RWPE2 (cell line): ENCODE results near the gene COA7.
"Not testable (repeated sequence)": the region's sequence is repeated elsewhere in the genome, so short reads cannot be mapped to it uniquely, and the experiment has no call there.

Experiments
- ATAC-seq: fragments of 200-7000 bp; cut with Tn5 transposase; 3 replicates; pipeline ENCODE4 v1.9.1; 2021; ENCODE audit warnings: low read depth
- DNase-seq: peaks from one replicate; pipeline ENCODE4 v3.0.0-alpha.2; 2020; ENCODE audit warnings: low spot score
- H3K27ac ChIP-seq: fragments of 450-650 bp; 2 replicates; pipeline ENCODE4 v1.5.1; 2017; ENCODE audit warnings: mild to moderate bottlenecking; ENCODE audit not compliant: poor library complexity, severe bottlenecking
- H3K27me3 ChIP-seq: fragments of 250-450 bp; sonication (Bioruptor Pico); 2 replicates; pipeline ENCODE4 v1.5.1; 2021; ENCODE audit warnings: mild to moderate bottlenecking, moderate library complexity; ENCODE audit not compliant: insufficient read depth, poor library complexity, severe bottlenecking
- H3K36me3 ChIP-seq: fragments of 250-450 bp; sonication (Bioruptor Pico); 2 replicates; pipeline ENCODE4 v1.5.1; 2020; ENCODE audit warnings: low read depth, mild to moderate bottlenecking, moderate library complexity
- H3K4me1 ChIP-seq: fragments of 250-450 bp; sonication (Bioruptor Pico); 2 replicates; pipeline ENCODE4 v1.5.1; 2021; ENCODE audit warnings: mild to moderate bottlenecking, moderate library complexity; ENCODE audit not compliant: insufficient read depth, poor library complexity, severe bottlenecking
- H3K4me3 ChIP-seq: fragments of 250-450 bp; sonication (Bioruptor Pico); 2 replicates; pipeline ENCODE4 v1.5.1; 2021; ENCODE audit warnings: mild to moderate bottlenecking, moderate library complexity; ENCODE audit not compliant: severe bottlenecking
- H3K9me3 ChIP-seq: fragments of 250-450 bp; sonication (Bioruptor Pico); 2 replicates; pipeline ENCODE4 v1.5.1; 2021; ENCODE audit warnings: mild to moderate bottlenecking, moderate library complexity; ENCODE audit not compliant: severe bottlenecking
- CTCF ChIP-seq: fragments of 450-650 bp; IDR thresholded peaks from one replicate; pipeline ENCODE4 v1.5.1; 2017; ENCODE audit warnings: mild to moderate bottlenecking, moderate library complexity; ENCODE audit not compliant: poor library complexity, severe bottlenecking

COA7 gene

DNA sequence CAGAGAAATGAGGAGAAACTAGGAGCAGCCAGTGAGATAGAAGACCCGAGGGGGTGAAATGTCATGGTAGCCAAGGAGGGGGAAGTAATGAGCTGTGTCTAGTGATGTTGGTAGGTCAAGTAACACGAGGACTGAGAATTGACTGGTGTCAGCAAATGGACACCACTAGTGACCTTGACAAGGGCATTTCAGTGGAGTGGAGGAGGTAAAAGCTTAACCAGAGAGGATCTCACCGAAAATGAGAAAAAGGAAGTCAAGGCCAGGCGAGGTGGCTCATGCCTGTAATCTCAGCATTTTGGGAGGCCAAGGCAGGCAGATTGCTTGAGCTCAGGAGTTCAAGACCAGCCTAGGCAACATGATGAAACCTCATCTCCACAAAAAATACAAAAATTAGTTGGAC lies 25.1 kb upstream of the COA7 start:
- DNase-seq (no peak), ATAC-seq (no peak)
- no peaks in the 10 kb centered on the region for H3K27me3 ChIP-seq
- peaks cover 3% of the 10 kb centered on the region for H3K4me1 ChIP-seq
- no peak for TF ChIP-seq CTCF
- H3K9me3 ChIP-seq: no peaks in the 10 kb centered on the region
- no peak overlapping the region for H3K27ac ChIP-seq
- H3K36me3 ChIP-seq: no peaks in the 10 kb centered on the region; the same call in 1 of the 2 replicates
- no peak overlapping the region for H3K4me3 ChIP-seq

DNA sequence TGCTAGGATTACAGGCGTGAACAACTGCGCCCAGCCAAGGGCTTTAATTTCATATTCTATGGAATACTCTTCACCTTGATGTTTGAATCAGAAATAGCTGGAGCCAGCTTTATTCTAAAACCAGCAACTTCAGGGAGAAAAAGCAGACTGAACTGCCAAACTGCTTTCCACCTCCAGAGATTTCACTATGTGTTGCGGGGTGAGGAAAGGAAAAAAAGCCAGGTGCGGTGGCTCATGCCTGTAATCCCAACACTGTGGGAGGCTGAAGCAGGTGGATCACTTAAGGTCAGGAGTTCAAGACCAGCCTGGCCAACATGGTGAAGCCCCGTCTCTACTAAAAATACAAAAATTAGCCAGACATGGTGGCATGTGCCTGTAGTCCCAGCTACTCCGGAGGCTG lies 17.1 kb upstream of the COA7 start:
- H3K4me3 ChIP-seq, H3K27me3 ChIP-seq, H3K27ac ChIP-seq, H3K36me3 ChIP-seq, H3K9me3 ChIP-seq, DNase-seq, ATAC-seq, H3K4me1 ChIP-seq: not testable (repeated sequence)

- Histone ChIP-seq H3K9me3 (no peaks in the 10 kb centered on the region), H3K36me3 (no peaks in the 10 kb centered on the region), H3K4me3 (no peak overlapping the region), H3K27ac (no peak overlapping the region), H3K27me3 (no peaks in the 10 kb centered on the region), H3K4me1 (peaks cover under 1% of the 10 kb centered on the region)
- no peak for ATAC-seq
- DNase-seq: no peak
- TF ChIP-seq CTCF: no peak
These were observed 15.4 kb upstream of the COA7 start for GRCh38 chr1:52713590-52713989.

GRCh38 chr1:52709016-52709415 lies 10.9 kb upstream of the COA7 start:
- Histone ChIP-seq H3K4me3 (no peak overlapping the region), H3K4me1 (peaks cover 2% of the 10 kb centered on the region), H3K36me3 (no peaks in the 10 kb centered on the region), H3K27ac (peak overlapping the region; percentile 47), H3K9me3 (no peaks in the 10 kb centered on the region), H3K27me3 (no peaks in the 10 kb centered on the region)
- no peak for ATAC-seq
- no peak for DNase-seq
- TF ChIP-seq CTCF: no peak

- Histone ChIP-seq H3K27me3 (no peaks in the 10 kb centered on the region), H3K27ac (peak overlapping the region; percentile 47), H3K4me3 (no peak overlapping the region), H3K4me1 (peaks cover 5% of the 10 kb centered on the region), H3K9me3 (no peaks in the 10 kb centered on the region), H3K36me3 (no peaks in the 10 kb centered on the region)
- DNase-seq: no peak
- peak; percentile 83 for ATAC-seq
- TF ChIP-seq CTCF: no peak
These were observed 9.9 kb upstream of the COA7 start for GRCh38 chr1:52707927-52708655.
